SKM-1 treated with dmso at 0.1 percent for 144 hours (cell line): ENCODE results near the gene APOA5.
"Not testable (repeated sequence)": the region's sequence is repeated elsewhere in the genome, so short reads cannot be mapped to it uniquely, and the experiment has no call there.

Experiments
- DNase-seq: peaks from one replicate; lab custom pipeline; 2025; ENCODE audit not compliant: unreplicated experiment; lab: John Stamatoyannopoulos, UW

Gene APOA5

DNA sequence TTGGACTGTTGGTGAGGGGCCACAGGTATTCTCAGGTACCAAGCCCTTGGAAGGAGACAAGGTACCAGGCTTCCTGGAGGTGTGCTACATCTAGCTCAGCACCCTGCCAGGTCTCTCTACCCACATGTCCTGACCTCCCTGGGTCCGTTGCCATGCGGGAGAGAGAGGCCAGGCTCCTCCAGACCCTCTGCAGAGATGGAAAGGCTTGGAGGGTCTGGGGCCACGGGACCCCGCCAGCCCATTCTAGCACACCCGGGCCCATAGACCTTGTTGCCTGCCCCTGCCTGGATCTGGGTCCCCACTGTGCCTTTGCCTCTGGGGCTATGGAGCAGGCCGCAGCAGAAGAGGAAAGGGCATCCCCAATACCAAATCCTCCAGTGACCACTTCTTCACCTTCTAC, 35.8 kb upstream of the APOA5 start:
- no peak for DNase-seq

DNA sequence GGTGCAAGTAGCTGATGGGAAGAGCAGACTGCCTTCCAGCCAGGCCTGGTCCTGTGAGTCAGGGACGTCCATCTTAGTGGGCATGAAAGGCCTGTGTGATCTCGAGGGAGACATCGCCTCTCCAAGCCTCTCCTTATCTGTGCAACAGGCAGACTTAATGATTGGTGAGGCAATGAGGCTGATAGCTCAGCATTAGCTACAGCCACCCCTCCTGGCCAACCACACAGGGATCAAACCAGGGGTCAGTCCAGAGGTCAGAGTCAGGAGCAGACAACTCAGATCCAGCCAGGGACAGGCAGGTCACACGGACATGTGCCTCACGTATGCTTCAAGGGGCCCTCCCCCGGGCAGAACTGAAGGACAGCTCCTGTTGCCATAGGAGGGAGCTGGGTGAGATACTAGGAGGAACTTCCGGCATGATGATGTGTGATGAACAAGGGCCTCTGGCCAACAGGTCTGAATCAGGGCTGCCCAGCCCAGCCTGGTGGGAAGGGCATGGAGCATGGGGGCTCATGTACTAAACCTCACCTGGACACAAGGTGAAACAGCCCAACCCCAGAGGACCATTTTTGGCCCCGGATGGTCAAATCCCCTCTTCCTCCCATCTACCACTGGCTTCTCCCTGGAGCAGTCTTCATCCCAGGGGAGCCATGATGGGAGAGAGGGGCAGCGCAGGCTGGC, 35.2 kb upstream of the APOA5 start:
- DNase-seq, result no peak

DNA sequence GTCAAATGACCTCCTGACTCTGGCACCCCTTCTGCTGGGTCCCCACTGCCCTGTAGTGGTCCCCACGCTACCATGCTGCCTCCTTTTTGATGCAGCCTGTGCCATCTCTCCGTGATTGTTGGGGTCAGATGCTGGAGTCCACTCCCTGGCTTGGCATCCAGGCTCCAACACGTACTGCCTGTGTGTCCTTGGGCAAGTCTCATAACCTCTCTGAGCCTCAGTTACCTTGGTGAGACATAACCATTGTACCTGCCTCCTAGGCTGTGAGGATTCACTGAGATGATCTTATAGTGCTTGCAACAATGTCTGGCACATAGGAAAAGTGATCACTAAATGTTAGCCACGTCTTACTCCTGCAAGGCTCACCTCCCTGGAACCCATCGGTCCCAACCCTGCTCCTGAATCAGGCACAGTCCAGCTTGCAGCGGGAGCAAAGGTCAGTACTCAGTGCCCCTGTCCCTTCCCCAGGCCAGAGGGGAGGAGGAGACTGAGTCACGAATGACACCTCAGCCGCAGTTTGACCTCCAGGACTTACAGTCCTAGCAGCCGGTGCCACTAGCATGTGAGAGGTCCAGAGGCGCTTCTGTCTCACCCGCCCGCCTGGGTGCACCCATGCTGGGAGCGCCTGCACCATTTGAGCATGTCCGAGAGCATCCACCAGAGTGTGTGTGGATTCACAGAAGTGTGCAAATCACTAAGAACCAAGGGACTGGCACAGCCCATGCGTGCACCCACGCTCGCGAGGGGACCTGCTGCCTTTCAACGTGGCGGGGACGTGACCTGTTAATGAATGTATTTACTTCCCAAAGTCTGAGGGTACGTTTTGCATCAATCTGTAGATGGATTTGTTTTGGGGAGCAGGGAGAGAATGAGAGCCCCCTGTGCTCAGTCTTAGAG, 34.4 kb upstream of the APOA5 start:
- DNase-seq, result no peak

DNA sequence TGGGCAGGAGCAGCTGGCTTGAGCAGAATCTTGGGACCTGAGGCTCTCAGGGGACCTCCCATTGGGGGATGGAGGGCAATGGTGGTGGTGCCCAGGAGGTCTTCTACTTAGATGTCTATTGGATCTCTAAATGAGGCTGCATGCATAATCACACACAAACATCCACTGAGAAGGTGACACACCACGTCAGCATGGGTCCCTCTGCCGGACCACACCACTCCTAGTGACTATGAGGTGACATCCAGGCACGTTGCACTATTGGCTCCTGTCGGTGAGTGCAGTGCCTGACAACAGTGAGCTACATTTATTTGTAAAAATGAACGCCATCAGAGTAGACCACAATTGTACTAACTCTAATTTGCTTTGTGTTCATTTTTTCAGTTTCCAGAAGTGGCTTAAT, 33.8 kb upstream of the APOA5 start:
- DNase-seq, result no peak

DNA sequence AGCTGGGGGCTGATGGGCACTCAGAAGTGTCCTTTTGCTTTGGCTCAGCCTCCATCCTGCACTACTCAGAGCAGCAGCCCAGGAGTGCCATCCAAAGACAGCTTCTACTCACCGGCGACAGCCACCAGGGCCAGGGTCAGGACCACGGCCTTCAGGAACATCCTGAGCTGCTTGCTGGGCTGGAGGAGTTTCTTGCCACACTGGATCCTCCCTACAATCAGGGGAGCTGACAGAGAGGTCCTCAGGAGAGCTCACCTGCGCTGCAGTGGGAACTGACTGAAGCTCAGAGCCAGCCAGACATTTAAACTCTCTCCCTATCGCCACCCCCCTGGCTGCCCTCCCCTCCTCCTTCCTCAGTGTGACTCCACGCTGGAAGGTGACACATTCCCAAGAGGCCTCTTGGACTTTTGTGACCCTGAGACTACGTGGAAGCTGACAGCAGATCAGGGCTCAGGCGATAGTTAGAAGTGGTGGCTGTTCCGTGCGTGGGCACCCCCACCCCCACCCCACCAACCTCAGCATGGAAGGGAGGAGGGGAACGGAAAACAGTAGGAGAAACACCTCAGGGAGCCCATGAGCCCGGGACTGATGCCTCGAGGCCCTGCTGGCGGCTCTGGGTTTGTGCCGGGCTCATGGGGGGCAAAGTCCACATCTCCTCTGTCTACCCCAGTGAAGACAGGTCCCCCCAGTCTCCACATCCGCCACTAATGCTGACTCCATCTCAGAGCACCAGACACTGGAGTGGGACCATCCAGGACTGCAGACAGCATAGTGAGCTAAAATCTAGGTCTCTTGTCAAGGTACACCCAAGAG, 31.6 kb upstream of the APOA5 start, which contains the start of gene APOA4:
Gene APOA4, minus strand, starts transcription at position 274 of the 813 bp plus-strand sequence. Its CDS starts 113 bp downstream, at position 161.
- DNase-seq, result no peak

DNA sequence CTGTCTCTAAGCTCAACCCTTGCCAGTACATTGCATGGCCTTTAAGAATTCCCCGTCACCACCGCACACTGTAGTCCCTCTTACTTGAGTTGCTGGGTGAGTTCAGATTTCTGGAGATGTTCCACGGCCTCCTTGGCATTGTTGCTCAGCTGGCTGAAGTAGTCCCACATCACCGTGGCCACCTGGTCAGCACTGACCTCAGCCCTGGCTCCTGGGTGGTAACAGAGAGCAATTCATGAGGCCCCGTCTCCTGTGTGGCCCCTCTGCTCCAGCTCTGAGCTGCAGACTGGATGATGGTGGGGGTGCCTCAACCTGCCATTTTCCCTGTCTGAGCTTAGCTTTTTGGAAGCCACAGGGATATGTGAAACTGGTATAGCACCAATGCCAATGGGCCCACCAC, 30.9 kb upstream of the APOA5 start:
- no peak for DNase-seq

DNA sequence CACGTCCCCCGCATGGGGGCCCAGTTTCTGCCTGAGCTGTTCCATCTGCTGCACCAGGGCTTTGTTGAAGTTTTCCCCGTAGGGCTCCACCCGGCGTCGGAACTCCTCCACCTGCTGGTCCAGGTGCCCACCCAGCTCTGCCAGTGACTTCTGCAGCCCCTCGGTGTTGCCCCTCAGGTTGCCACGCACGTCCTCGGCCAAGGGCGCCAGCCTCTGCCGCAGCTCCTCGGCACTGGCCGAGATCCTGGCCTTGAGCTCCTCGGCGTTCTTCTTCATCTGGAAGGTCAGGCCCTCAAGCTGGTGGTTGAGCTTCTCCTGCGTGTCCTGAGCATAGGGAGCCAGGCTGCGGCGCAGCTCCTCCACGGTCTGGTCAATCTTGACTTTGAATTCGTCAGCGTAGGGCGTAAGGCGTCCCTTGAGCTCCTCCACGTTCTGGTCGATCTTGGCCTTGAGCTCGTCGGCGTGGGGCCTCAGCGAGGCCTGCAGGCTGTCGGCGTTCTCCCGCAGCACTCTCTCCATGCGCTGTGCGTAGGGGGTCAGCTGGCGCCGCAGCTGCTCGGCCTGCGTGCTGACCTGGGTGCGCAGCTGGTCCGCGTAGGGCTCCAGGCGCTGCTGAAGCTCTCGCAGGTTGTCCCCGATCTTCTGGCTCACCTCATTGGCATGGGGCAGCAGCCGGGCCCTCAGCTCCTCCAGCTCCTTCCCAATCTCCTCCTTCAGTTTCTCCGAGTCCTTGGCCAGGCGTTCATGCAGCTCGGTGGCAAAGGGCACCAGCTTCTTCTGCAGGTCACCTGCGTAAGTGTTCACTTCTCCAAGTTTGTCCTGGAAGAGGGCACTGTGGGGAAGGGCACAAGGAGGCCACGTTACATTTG, 29.6 kb upstream of the APOA5 start:
- no peak for DNase-seq

DNA sequence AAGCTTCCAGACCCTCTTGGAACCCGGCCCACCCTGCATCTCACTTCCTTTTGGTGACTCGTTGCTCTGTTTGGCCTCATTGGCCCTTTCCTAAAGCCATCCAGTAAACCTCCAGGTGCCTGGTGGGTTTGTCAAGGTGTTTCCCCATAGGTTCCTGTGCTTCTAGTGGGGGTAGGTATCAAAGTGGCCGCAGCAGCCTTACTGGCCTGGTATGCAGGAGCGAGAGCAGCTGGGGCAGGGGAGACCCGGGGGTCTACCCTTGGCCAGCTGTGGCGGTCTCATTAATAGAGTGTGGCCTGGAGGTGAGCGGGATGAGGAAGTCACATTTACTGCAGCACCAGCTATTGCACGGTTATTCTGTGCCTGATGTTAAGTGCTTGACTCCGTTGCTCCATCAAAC, 27.4 kb upstream of the APOA5 start:
- no peak for DNase-seq

DNA sequence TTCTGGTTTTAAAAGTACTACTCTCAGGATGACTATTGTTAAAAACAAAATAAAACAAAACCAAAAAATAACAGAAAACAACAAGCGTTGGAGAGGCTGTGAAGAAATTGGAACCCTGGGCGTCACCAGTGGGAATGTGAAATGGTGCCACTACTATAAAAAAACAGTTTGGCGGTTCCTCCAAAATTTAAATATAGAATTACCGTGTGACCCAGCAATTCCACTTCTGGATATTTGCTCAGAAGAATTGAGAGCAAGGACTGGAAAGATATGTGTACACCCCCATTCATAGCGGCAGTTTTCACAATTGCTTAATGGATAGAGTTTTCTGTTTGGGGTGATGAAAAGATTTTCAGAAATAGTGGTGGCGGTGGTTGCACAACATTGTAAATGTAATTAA, 22.8 kb upstream of the APOA5 start:
- no peak for DNase-seq

DNA sequence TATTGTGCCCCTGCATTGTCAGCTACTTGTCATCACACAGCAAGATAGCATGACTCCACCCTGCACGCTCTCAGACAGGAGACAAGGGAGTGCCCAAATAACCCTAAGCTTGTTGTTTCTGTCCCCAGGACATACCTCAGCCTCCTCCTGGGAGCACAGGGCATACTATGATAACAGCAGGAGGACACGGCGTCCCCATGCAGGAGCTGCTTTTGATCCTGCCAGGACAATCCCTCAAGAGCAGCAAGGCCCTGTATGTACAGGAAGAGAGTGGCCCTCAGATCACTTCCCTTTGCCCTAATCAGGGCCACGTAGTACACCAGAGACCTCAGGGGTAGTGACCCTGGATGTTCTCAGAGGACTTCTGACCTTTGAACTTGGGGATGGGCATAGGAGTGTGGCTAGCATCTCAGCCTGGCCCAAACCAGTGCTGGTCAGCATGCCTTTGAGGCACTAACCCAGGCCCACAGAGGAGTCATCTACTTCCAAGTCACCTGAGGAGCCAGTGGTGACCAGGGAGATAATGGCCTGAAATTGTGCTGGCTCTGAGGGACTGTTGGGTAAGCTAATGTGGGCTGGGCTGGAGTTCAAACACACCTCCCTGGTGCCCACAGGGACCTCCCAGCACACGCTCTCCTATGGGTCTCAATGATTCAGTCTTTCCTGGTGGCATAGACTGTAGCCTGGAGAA, 22.2 kb upstream of the APOA5 start:
- no peak for DNase-seq

DNA sequence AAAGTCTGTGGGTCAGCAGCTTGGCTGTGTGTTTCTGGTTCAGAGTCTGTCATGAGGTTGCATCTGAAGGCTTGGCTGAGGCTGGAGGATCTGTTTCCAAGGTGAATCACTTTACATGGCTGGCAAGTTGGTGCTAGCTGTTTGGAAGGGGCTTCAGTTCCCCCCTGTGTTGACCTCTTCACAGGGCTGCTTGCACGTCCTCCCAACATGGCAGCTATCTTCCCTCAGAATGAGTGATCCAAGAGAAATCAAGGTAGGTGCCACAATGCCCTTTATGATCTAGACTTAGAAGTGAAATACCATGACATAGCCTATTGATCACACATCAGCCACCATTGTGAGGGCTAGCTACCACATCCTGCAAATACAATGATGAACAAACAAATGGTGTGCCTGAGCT, 21.5 kb upstream of the APOA5 start:
- no peak for DNase-seq

DNA sequence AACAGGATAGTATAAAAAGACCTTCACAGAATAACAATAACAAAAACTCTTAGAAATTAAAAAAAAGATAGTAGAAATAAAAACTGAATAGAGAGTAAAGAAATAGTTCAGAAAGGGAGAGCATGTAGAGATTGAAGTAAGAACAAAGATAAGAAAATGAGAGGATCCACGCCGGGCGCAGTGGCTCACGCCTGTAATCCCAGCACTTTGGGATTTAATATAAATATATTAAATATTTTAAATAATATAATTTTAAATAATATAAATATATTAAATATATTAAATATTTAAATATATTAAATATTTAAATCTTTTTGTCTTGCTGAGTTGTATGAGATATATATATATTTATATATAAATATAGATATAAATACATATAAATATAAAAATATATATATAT, 20.4 kb upstream of the APOA5 start:
- no peak for DNase-seq

DNA sequence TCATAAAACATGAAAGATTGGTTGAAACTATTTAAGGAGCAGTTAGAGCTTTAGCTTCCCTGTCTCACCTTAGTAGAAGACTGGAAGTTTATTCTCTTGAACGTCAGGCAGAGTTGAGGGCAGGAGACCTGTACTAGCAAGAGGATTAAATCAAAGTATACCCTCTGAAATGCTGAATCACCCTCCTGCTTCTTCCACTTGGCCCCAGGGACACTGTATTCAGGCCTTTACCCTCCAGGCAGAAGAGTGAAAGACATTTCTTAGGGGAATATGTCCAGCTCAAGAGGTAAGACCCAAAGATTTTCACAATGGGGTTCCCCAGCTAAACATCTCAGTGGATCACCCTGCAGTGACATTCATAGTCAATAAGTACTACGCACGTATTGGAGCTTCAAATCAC, 19.5 kb upstream of the APOA5 start:
- no peak for DNase-seq

DNA sequence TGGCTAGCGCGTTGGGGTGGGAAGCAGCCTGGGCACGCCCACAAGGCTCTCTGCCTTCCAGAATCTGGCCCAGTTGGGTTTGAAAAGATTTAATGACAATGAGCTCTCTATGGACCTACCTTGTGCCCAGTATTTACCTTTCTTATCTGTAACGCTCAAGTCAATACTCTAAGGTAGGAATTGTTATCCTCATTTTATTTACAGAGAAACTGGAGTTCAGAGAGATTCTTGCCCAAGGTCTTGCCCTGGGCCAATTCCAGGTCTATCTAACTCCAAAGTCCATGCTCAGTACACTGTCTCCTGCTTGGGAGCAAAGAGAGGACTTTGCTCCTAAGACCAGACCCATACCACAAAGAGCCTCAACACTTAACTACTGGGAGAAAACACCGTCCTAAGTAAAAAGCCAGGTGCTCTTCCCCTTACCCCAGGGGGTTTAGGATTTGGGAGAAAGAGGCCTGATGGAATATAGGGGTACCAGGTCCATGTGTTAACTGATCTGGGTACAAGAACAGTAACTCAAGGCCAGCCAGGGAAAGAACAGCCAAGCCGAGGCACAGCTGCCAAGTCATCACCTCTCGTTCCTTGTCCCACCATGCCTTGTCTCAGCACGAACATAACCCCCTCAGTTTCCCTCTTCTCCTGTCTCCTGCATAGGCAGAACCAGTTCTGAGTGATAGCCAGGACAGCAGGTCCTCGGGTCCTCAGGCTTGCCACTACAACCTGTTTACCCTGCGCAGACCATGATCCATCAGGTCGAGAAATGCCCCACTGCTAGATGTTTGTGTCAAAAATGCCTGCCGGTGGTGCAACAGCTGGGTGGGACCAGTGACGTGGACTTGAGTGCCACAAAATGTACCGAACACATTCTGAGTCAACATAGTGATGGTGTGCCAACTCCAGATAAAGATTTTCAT, 16.8 kb upstream of the APOA5 start:
- no peak for DNase-seq

DNA sequence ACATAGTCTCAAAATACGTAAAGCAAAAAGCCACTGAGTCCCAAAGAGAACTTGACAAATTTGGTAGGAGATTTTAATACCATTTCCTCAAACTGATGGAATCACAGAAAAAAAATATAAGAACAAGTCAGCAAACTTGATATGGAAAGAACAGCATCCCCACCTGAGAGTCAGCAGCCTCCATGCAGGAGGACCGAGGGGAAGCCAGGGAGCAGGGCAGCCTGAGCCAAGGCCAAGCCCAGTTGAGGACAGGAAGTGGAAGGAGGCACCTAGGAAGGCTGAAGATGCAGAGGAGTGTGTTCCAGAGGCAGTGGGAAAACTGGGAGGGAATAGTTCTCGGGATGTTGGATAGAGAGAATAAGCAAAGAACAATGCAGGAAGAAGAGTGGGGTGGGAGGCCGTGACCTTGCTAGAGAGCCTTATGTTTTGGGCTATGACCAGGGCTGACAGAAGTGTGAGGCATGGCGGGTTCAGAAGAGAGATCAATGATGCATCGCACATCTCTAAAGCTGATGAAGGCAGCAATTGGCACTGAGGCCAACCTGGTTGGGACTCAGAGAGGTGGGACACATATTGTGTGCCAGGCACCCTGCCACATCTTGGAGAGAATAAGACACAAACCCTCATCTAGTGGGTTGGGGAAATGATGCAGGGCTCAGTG, 16.1 kb upstream of the APOA5 start:
- no peak for DNase-seq

DNA sequence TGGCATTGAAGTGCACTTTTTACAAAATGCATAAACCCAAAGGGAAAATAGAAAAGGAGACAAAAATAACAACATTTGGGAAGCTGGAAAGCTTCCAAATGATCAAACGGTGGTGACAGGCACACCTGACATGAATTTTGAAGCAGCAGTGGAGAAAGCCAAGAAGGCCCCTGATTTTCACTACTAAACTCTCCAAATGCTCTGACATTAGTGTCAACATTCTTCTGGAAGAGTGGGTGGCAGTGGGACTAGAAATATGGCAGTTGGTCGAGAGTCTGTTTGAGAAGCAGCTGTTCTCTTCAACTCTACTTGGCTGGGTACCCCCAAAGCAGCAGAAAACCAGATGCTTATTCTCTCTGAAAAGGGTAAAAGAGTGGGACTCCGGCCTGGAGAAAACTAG, 12.3 kb upstream of the APOA5 start:
- no peak for DNase-seq

DNA sequence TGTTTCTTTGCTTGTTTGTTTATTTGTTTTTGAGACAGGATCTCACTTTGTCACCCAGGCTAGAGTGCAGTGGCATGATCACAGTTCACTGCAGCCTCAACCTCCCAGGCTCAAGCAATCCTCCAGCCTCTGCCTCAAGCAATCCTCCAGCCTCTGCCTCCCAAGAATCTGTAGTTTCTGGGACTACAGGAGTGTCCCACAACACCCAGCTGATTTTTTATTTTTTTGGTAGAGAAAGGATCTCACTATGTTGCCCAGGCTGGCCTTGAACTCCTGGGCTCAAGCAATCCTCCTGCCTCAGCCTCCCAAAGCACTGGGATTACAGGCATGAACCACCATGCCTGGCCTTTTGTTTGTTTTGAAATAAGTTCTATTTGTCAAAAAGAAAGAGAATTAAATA, 10.0 kb upstream of the APOA5 start:
- DNase-seq, result not testable (repeated sequence)

DNA sequence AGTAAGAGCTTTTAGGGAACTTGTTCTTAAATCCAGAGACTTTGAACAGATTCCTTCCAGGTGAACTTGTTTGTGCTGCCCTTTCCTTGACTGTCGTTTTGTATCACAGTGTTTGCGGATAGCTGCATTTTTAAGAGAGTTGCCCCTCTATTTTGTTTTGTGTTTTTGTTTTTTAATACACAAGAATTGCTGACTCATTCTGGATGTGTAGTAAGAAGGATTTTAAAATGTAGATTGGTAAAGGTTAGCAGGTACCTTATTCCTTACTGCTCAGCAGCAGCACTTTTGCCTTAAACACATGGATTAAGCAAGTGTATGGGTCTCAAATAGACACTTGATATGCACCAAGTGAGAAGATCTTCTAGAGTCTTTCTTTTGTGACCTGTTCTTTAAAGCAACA, 8.9 kb upstream of the APOA5 start:
- no peak for DNase-seq

DNA sequence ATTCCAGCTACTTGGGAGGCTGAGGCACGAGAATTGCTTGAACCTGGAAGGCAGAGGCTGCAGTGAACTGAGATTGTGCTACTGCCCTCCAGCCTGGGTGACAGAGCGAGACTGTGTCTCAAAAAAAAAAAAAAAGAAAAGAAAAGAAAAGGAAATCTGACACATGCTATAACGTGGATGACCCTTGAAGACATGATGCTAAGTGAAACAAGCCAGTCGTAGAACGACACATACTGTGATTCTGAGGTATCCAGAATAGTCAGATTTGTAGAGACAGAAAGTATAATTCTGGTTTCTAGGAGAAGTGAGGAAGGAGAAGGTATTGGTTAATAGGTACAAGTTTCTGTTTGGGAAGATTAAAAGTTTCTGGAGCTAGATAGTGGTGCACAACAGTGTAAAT, 6.7 kb upstream of the APOA5 start:
- no peak for DNase-seq
